ENCODE data around the gene PDE3A. TPM values are rescaled to one million over a fixed set of nuclear protein-coding genes. Genes with fewer than 3 reads are reported as not detected.

Gene PDE3A
- total RNA-seq, 1 donor: 14.8 TPM

DNA sequence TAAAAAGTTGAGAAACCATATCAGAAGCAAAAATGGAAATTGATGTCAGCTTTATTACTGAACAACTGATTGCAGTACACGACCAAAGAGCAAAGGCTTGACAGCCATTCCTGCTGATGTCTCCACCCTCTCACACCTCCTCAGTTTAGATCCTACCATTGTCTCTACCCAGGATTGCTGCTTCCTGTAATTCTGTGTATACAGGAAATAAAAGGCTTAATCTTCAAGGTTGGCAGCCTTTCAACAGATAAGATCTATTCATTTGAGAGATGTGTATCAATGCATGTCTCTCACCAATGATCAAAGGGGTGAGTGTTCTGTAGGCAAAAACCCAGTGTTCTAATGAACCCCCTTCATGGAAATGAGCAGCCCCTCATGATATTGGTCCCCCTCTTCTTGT, 353.8 kb downstream of the PDE3A start:
- DNase-seq (ENCODE audit: insufficient read length, low spot score, missing footprints): no peak
- H3K27ac ChIP-seq (ENCODE audit: low read depth, low read length): no peak overlapping the region
- H3K27me3 ChIP-seq (ENCODE audit: insufficient read depth, low read length): no peaks in the 10 kb centered on the region
- H3K4me2 ChIP-seq (ENCODE audit: insufficient read depth, low read length): no peak overlapping the region
- no peak overlapping the region for H2AFZ ChIP-seq (ENCODE audit: low read length)
- H3K4me1 ChIP-seq (ENCODE audit: insufficient read depth, low read length): no peaks in the 10 kb centered on the region
- H3K9me3 ChIP-seq (ENCODE audit: low read depth, low read length): no peaks in the 10 kb centered on the region
- H3K4me3 ChIP-seq (ENCODE audit: insufficient read depth, low read length): no peak overlapping the region
- H4K20me1 ChIP-seq (ENCODE audit: insufficient read depth, low read length): no peaks in the 10 kb centered on the region
- TF ChIP-seq, protein P1, sequence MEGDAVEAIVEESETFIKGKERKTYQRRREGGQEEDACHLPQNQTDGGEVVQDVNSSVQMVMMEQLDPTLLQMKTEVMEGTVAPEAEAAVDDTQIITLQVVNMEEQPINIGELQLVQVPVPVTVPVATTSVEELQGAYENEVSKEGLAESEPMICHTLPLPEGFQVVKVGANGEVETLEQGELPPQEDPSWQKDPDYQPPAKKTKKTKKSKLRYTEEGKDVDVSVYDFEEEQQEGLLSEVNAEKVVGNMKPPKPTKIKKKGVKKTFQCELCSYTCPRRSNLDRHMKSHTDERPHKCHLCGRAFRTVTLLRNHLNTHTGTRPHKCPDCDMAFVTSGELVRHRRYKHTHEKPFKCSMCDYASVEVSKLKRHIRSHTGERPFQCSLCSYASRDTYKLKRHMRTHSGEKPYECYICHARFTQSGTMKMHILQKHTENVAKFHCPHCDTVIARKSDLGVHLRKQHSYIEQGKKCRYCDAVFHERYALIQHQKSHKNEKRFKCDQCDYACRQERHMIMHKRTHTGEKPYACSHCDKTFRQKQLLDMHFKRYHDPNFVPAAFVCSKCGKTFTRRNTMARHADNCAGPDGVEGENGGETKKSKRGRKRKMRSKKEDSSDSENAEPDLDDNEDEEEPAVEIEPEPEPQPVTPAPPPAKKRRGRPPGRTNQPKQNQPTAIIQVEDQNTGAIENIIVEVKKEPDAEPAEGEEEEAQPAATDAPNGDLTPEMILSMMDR (IDR thresholded peaks at IDR 0.05; ENCODE audit: extremely low read depth, low read depth, low read length): no peak
- H3K36me3 ChIP-seq (ENCODE audit: insufficient read depth, low read length): no peaks in the 10 kb centered on the region
- no peaks in the 10 kb centered on the region for H3K79me2 ChIP-seq (ENCODE audit: insufficient read depth, low read length)

DNA sequence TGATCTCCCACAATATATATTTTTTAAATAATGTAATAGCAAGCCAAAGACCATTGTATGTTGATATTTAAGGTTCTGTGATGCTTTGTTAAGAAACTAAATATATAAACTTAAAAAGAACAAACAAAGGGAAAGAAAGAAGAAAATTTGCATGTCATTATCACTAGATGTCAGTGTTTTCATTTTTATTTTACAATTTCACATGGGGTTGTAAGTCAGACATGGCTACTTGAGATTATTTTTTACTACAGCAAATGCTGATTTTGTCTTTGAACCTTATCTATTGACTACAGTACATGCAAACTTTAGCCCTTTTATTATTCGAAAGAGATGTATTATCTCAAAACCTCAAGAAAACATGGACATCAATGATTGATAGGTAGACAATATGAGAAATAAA, 362.9 kb downstream of the PDE3A start:
- H2AFZ ChIP-seq (ENCODE audit: low read length): no peak overlapping the region
- no peaks in the 10 kb centered on the region for H4K20me1 ChIP-seq (ENCODE audit: insufficient read depth, low read length)
- no peak overlapping the region for H3K4me3 ChIP-seq (ENCODE audit: insufficient read depth, low read length)
- no peaks in the 10 kb centered on the region for H3K79me2 ChIP-seq (ENCODE audit: insufficient read depth, low read length)
- H3K9me3 ChIP-seq (ENCODE audit: low read depth, low read length): no peaks in the 10 kb centered on the region
- H3K27me3 ChIP-seq (ENCODE audit: insufficient read depth, low read length): no peaks in the 10 kb centered on the region
- TF ChIP-seq, protein P1 (IDR thresholded peaks at IDR 0.05; ENCODE audit: extremely low read depth, low read depth, low read length): no peak
- no peak overlapping the region for H3K4me2 ChIP-seq (ENCODE audit: insufficient read depth, low read length)
- H3K36me3 ChIP-seq (ENCODE audit: insufficient read depth, low read length): no peaks in the 10 kb centered on the region
- no peaks in the 10 kb centered on the region for H3K4me1 ChIP-seq (ENCODE audit: insufficient read depth, low read length)
- H3K27ac ChIP-seq (ENCODE audit: low read depth, low read length): no peak overlapping the region
- DNase-seq (ENCODE audit: insufficient read length, low spot score, missing footprints): no peak

All from osteoblast (primary cell).